ENCODE measurements around the gene GRN.

GRCh38 chr17:44389281-44389680, 44.2 kb downstream of the GRN start, which contains the start of gene ITGA2B:
- no peak for TF ChIP-seq CTCF (IDR thresholded peaks at IDR 0.05)
- TF ChIP-seq EP300 (IDR thresholded peaks at IDR 0.05), result no peak
